ENCODE data around the gene PLPP7. TPM values are rescaled to one million over a fixed set of nuclear protein-coding genes. Genes with fewer than 3 reads are reported as not detected.
"Not testable (repeated sequence)": the region's sequence is repeated elsewhere in the genome, so short reads cannot be mapped to it uniquely, and the experiment has no call there.

Gene PLPP7
- total RNA-seq, 1 experiment from 2014 or later: not detected

- Histone ChIP-seq H3K9me2 (replicated peaks; ENCODE audit: insufficient read depth, low read length) (no peaks in the 10 kb centered on the region), H3K9ac (ENCODE audit: low read length) (no peak overlapping the region), H4K20me1 (ENCODE audit: insufficient read depth, low read depth, low read length) (no peaks in the 10 kb centered on the region), H3K36me3 (ENCODE audit: insufficient read depth, low read length) (no peaks in the 10 kb centered on the region), H3K79me2 (ENCODE audit: low read length) (no peaks in the 10 kb centered on the region), H3K4me2 (ENCODE audit: low read depth, low read length, poor library complexity, severe bottlenecking) (no peak overlapping the region), H3K4me1 (ENCODE audit: low read length) (no peaks in the 10 kb centered on the region), H3K27me3 (ENCODE audit: low read length) (no peaks in the 10 kb centered on the region), H3K27ac (ENCODE audit: low read length) (no peak overlapping the region), H3K9me3 (ENCODE audit: low read length) (no peaks in the 10 kb centered on the region), H2AFZ (ENCODE audit: low read length) (no peak overlapping the region), H3K4me3 (ENCODE audit: low read length) (no peak overlapping the region)
- no peak for DNase-seq
Measured at GRCh38 chr9:131334629-131335367, 45.3 kb downstream of the PLPP7 start.

- H3K79me2 ChIP-seq (ENCODE audit: low read length): no peaks in the 10 kb centered on the region
- H2AFZ ChIP-seq (ENCODE audit: low read length): no peak overlapping the region
- no peaks in the 10 kb centered on the region for H3K36me3 ChIP-seq (ENCODE audit: insufficient read depth, low read length)
- H3K27me3 ChIP-seq (ENCODE audit: low read length): no peaks in the 10 kb centered on the region
- H3K9me2 ChIP-seq (replicated peaks; ENCODE audit: insufficient read depth, low read length): no peaks in the 10 kb centered on the region
- H3K4me2 ChIP-seq (ENCODE audit: low read depth, low read length, poor library complexity, severe bottlenecking): no peak overlapping the region
- H3K9ac ChIP-seq (ENCODE audit: low read length): no peak overlapping the region
- H3K27ac ChIP-seq (ENCODE audit: low read length): no peak overlapping the region
- no peak for DNase-seq
- no peaks in the 10 kb centered on the region for H3K4me1 ChIP-seq (ENCODE audit: low read length)
- H3K4me3 ChIP-seq (ENCODE audit: low read length): no peak overlapping the region
- H3K9me3 ChIP-seq (ENCODE audit: low read length): no peaks in the 10 kb centered on the region
- no peaks in the 10 kb centered on the region for H4K20me1 ChIP-seq (ENCODE audit: insufficient read depth, low read depth, low read length)
Measured at GRCh38 chr9:131335368-131335755, 45.8 kb downstream of the PLPP7 start.

- Histone ChIP-seq H3K4me2 (ENCODE audit: low read depth, low read length, poor library complexity, severe bottlenecking) (no peak overlapping the region), H3K79me2 (ENCODE audit: low read length) (no peaks in the 10 kb centered on the region), H3K9ac (ENCODE audit: low read length) (no peak overlapping the region), H2AFZ (ENCODE audit: low read length) (no peak overlapping the region), H3K36me3 (ENCODE audit: insufficient read depth, low read length) (no peaks in the 10 kb centered on the region), H3K4me3 (ENCODE audit: low read length) (no peak overlapping the region), H3K4me1 (ENCODE audit: low read length) (no peaks in the 10 kb centered on the region), H4K20me1 (ENCODE audit: insufficient read depth, low read depth, low read length) (no peaks in the 10 kb centered on the region), H3K27ac (ENCODE audit: low read length) (no peak overlapping the region), H3K27me3 (ENCODE audit: low read length) (no peaks in the 10 kb centered on the region), H3K9me2 (replicated peaks; ENCODE audit: insufficient read depth, low read length) (no peaks in the 10 kb centered on the region), H3K9me3 (ENCODE audit: low read length) (no peaks in the 10 kb centered on the region)
- no peak for DNase-seq
Measured at GRCh38 chr9:131337131-131337848, 47.8 kb downstream of the PLPP7 start.

- H3K4me3 ChIP-seq (ENCODE audit: low read length); DNase-seq; H3K27ac ChIP-seq (ENCODE audit: low read length); H3K4me2 ChIP-seq (ENCODE audit: low read depth, low read length, poor library complexity, severe bottlenecking); H3K9ac ChIP-seq (ENCODE audit: low read length); H3K9me3 ChIP-seq (ENCODE audit: low read length); H3K79me2 ChIP-seq (ENCODE audit: low read length); H2AFZ ChIP-seq (ENCODE audit: low read length); H3K9me2 ChIP-seq (replicated peaks; ENCODE audit: insufficient read depth, low read length); H3K4me1 ChIP-seq (ENCODE audit: low read length); H3K36me3 ChIP-seq (ENCODE audit: insufficient read depth, low read length); H3K27me3 ChIP-seq (ENCODE audit: low read length); H4K20me1 ChIP-seq (ENCODE audit: insufficient read depth, low read depth, low read length): not testable (repeated sequence)
Measured at GRCh38 chr9:131339212-131339611, 49.7 kb downstream of the PLPP7 start.

- not testable (repeated sequence) for H2AFZ ChIP-seq (ENCODE audit: low read length); H3K27me3 ChIP-seq (ENCODE audit: low read length); H3K4me2 ChIP-seq (ENCODE audit: low read depth, low read length, poor library complexity, severe bottlenecking); H3K4me1 ChIP-seq (ENCODE audit: low read length); H3K79me2 ChIP-seq (ENCODE audit: low read length); H3K9ac ChIP-seq (ENCODE audit: low read length); H3K36me3 ChIP-seq (ENCODE audit: insufficient read depth, low read length); H3K27ac ChIP-seq (ENCODE audit: low read length); H3K4me3 ChIP-seq (ENCODE audit: low read length); H3K9me3 ChIP-seq (ENCODE audit: low read length); H3K9me2 ChIP-seq (replicated peaks; ENCODE audit: insufficient read depth, low read length); H4K20me1 ChIP-seq (ENCODE audit: insufficient read depth, low read depth, low read length); DNase-seq
Measured at GRCh38 chr9:131344931-131345535, 55.5 kb downstream of the PLPP7 start.

GRCh38 chr9:131346559-131346958, 57.0 kb downstream of the PLPP7 start:
- no peaks in the 10 kb centered on the region for H3K27me3 ChIP-seq (ENCODE audit: low read length)
- DNase-seq: no peak
- no peak overlapping the region for H3K4me2 ChIP-seq (ENCODE audit: low read depth, low read length, poor library complexity, severe bottlenecking)
- H3K27ac ChIP-seq (ENCODE audit: low read length): no peak overlapping the region
- no peaks in the 10 kb centered on the region for H3K36me3 ChIP-seq (ENCODE audit: insufficient read depth, low read length)
- no peaks in the 10 kb centered on the region for H3K9me3 ChIP-seq (ENCODE audit: low read length)
- no peak overlapping the region for H3K4me3 ChIP-seq (ENCODE audit: low read length)
- no peak overlapping the region for H3K9ac ChIP-seq (ENCODE audit: low read length)
- no peaks in the 10 kb centered on the region for H3K79me2 ChIP-seq (ENCODE audit: low read length)
- no peaks in the 10 kb centered on the region for H4K20me1 ChIP-seq (ENCODE audit: insufficient read depth, low read depth, low read length)
- H3K4me1 ChIP-seq (ENCODE audit: low read length): peaks cover 7% of the 10 kb centered on the region
- H3K9me2 ChIP-seq (replicated peaks; ENCODE audit: insufficient read depth, low read length): no peaks in the 10 kb centered on the region
- H2AFZ ChIP-seq (ENCODE audit: low read length): no peak overlapping the region

GRCh38 chr9:131347376-131348020, 58.0 kb downstream of the PLPP7 start:
- H3K4me2 ChIP-seq (ENCODE audit: low read depth, low read length, poor library complexity, severe bottlenecking): no peak overlapping the region
- no peak overlapping the region for H2AFZ ChIP-seq (ENCODE audit: low read length)
- DNase-seq: no peak
- H3K36me3 ChIP-seq (ENCODE audit: insufficient read depth, low read length): no peaks in the 10 kb centered on the region
- no peaks in the 10 kb centered on the region for H3K79me2 ChIP-seq (ENCODE audit: low read length)
- no peaks in the 10 kb centered on the region for H3K9me3 ChIP-seq (ENCODE audit: low read length)
- no peaks in the 10 kb centered on the region for H4K20me1 ChIP-seq (ENCODE audit: insufficient read depth, low read depth, low read length)
- H3K27me3 ChIP-seq (ENCODE audit: low read length): no peaks in the 10 kb centered on the region
- H3K4me1 ChIP-seq (ENCODE audit: low read length): peaks cover 7% of the 10 kb centered on the region
- H3K9ac ChIP-seq (ENCODE audit: low read length): no peak overlapping the region
- H3K4me3 ChIP-seq (ENCODE audit: low read length): no peak overlapping the region
- no peak overlapping the region for H3K27ac ChIP-seq (ENCODE audit: low read length)
- no peaks in the 10 kb centered on the region for H3K9me2 ChIP-seq (replicated peaks; ENCODE audit: insufficient read depth, low read length)
